Ishikawa (cell line): Measurements from ENCODE around the gene CALCOCO2.

ENCODE experiments used
- EGR1 ChIP-seq: IDR thresholded peaks from 2 replicates; pipeline ENCODE4 v1.6.1; 2012
- EP300 ChIP-seq: IDR thresholded peaks from 2 replicates; pipeline ENCODE4 v1.6.1; 2012; ENCODE audit warnings: borderline replicate concordance
- FOXM1 ChIP-seq: IDR thresholded peaks from 2 replicates; pipeline ENCODE4 v1.6.1; 2012; ENCODE audit warnings: low read depth, borderline replicate concordance
- NFIC ChIP-seq: IDR thresholded peaks from 2 replicates; pipeline ENCODE4 v1.6.1; 2012
- RAD21 ChIP-seq: IDR thresholded peaks from 2 replicates; pipeline ENCODE4 v1.6.1; 2012; ENCODE audit warnings: low read depth
- TAF1 ChIP-seq: IDR thresholded peaks from 2 replicates; pipeline ENCODE4 v1.6.1; 2012; ENCODE audit warnings: low read depth, mild to moderate bottlenecking
- TCF12 ChIP-seq: IDR thresholded peaks from 2 replicates; pipeline ENCODE4 v1.6.1; 2012; ENCODE audit warnings: low read depth
- YY1 ChIP-seq: IDR thresholded peaks from 2 replicates; pipeline ENCODE4 v1.6.1; 2012; ENCODE audit warnings: low read depth
- ZBTB7A ChIP-seq: IDR thresholded peaks from 2 replicates; pipeline ENCODE4 v1.6.1; 2012; ENCODE audit warnings: low read depth
- TF ChIP-seq, protein P1 (sequence below): IDR thresholded peaks from 2 replicates; pipeline ENCODE4 v1.6.1; 2012; ENCODE audit warnings: low read depth, mild to moderate bottlenecking
- TF ChIP-seq, protein P2 (sequence below): IDR thresholded peaks from 2 replicates; pipeline ENCODE4 v1.6.1; 2012

DNA sequence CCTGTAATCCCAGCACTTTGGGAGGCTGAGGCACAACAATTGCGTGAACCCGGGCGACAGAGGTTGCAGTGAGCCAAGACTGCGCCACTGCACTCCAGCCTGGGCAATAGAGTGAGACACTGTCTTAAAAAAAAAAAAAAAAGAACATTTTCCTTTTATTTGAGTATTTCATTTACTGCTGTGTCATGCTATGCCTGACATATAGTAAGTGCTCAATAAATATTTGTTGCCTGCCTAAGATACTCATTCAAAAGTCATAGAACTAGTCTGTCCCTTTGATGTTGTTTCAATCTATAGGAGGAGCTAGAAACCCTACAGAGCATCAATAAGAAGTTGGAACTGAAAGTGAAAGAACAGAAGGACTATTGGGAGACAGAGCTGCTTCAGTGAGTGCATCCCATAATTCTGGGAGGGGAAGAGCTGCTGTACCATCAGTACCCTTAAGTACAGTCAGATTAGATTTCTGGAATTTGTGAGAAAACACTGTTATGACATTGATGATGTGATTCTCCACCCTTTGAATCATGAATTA is 20.0 kb downstream of the CALCOCO2 start:
- TF ChIP-seq, protein P1, sequence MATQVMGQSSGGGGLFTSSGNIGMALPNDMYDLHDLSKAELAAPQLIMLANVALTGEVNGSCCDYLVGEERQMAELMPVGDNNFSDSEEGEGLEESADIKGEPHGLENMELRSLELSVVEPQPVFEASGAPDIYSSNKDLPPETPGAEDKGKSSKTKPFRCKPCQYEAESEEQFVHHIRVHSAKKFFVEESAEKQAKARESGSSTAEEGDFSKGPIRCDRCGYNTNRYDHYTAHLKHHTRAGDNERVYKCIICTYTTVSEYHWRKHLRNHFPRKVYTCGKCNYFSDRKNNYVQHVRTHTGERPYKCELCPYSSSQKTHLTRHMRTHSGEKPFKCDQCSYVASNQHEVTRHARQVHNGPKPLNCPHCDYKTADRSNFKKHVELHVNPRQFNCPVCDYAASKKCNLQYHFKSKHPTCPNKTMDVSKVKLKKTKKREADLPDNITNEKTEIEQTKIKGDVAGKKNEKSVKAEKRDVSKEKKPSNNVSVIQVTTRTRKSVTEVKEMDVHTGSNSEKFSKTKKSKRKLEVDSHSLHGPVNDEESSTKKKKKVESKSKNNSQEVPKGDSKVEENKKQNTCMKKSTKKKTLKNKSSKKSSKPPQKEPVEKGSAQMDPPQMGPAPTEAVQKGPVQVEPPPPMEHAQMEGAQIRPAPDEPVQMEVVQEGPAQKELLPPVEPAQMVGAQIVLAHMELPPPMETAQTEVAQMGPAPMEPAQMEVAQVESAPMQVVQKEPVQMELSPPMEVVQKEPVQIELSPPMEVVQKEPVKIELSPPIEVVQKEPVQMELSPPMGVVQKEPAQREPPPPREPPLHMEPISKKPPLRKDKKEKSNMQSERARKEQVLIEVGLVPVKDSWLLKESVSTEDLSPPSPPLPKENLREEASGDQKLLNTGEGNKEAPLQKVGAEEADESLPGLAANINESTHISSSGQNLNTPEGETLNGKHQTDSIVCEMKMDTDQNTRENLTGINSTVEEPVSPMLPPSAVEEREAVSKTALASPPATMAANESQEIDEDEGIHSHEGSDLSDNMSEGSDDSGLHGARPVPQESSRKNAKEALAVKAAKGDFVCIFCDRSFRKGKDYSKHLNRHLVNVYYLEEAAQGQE, result no peak
- no peak for TF ChIP-seq TAF1
- TF ChIP-seq EGR1, result no peak
- no peak for TF ChIP-seq EP300
- no peak for TF ChIP-seq TCF12
- no peak for TF ChIP-seq NFIC
- TF ChIP-seq YY1, result no peak
- TF ChIP-seq FOXM1, result no peak
- TF ChIP-seq ZBTB7A, result no peak
- no peak for TF ChIP-seq RAD21
- TF ChIP-seq, protein P2, sequence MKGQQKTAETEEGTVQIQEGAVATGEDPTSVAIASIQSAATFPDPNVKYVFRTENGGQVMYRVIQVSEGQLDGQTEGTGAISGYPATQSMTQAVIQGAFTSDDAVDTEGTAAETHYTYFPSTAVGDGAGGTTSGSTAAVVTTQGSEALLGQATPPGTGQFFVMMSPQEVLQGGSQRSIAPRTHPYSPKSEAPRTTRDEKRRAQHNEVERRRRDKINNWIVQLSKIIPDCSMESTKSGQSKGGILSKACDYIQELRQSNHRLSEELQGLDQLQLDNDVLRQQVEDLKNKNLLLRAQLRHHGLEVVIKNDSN, result no peak
